H1 (cell line): ENCODE measurements around the gene BCAM.

Experiments
- CHD2 ChIP-seq: IDR thresholded peaks from 2 replicates; pipeline ENCODE4 v1.6.1; 2012; ENCODE audit warnings: low read length, improper control_type of control experiment
- CTCF ChIP-seq, 3 experiments: IDR thresholded peaks; 1 replicate in 2 of 3; 2 replicates in 1 of 3; pipeline versions ENCODE4 v1.5.1 to v1.6.1; 2011; ENCODE audit warnings: low read length in 3 of 3, mild to moderate bottlenecking in 3 of 3, inconsistent platforms in 2 of 3, low read depth in 1 of 3, moderate library complexity in 1 of 3; ENCODE audit not compliant: insufficient read depth in 1 of 3; ENCODE audit errors: control extremely low read depth in 1 of 3
- EP300 ChIP-seq, 2 experiments: IDR thresholded peaks; 1 replicate in 1 of 2; 2 replicates in 1 of 2; pipeline ENCODE4 v1.6.1; 2011 to 2012; ENCODE audit warnings: low read depth in 2 of 2, low read length in 2 of 2, mild to moderate bottlenecking in 2 of 2, borderline replicate concordance in 1 of 2, inconsistent platforms in 1 of 2, moderate library complexity in 1 of 2
- JUN ChIP-seq: IDR thresholded peaks from 2 replicates; pipeline ENCODE4 v1.6.1; 2011; ENCODE audit warnings: low read depth, mild to moderate bottlenecking, improper control_type of control experiment, low read length
- MAX ChIP-seq: IDR thresholded peaks from 2 replicates; pipeline ENCODE4 v1.6.1; 2012; ENCODE audit warnings: inconsistent platforms
- POLR2A ChIP-seq, 2 experiments: IDR thresholded peaks; 1 replicate in 1 of 2; 2 replicates in 1 of 2; pipeline ENCODE4 v1.6.1; 2011; ENCODE audit warnings: low read depth in 2 of 2, low read length in 2 of 2, mild to moderate bottlenecking in 2 of 2; ENCODE audit errors: control extremely low read depth in 1 of 2
- TEAD4 ChIP-seq: IDR thresholded peaks from 2 replicates; pipeline ENCODE4 v1.6.1; 2012; ENCODE audit warnings: low read depth, low read length, inconsistent platforms, mixed read lengths
- ZNF274 ChIP-seq: IDR thresholded peaks from 2 replicates; pipeline ENCODE4 v1.7.0; 2012; ENCODE audit warnings: low read length, borderline replicate concordance; ENCODE audit errors: extremely low read depth

GRCh38 chr19:44809577-44810233 is 802 bp downstream of the BCAM start:
- TF ChIP-seq CTCF (IDR thresholded peaks at IDR 0.05; ENCODE audit: control extremely low read depth in 1 of 3, insufficient read depth in 1 of 3, low read depth in 1 of 3, low read length in 3 of 3) = no peak
- no peak for TF ChIP-seq EP300 (IDR thresholded peaks at IDR 0.05; ENCODE audit: borderline replicate concordance in 1 of 2, low read depth in 2 of 2, low read length in 2 of 2)
- TF ChIP-seq ZNF274 = no peak
- TF ChIP-seq JUN = no peak
- no peak for TF ChIP-seq CHD2
- no peak for TF ChIP-seq TEAD4
- no peak for TF ChIP-seq MAX
- TF ChIP-seq POLR2A (IDR thresholded peaks at IDR 0.05; ENCODE audit: control extremely low read depth in 1 of 2, low read depth in 2 of 2, low read length in 2 of 2) = no peak
